A549 (cell line): Measurements from ENCODE around the gene ATP4A.

ENCODE experiments used
- CBX2 ChIP-seq: fragments of 200-600 bp; sonication (generic); IDR thresholded peaks from 2 replicates; pipeline ENCODE4 v1.6.1; 2016; ENCODE audit warnings: low read depth, mild to moderate bottlenecking, borderline replicate concordance
- CTCF ChIP-seq: fragments of >200 bp; sonication (Bioruptor Twin); formaldehyde crosslinking; IDR thresholded peaks from 3 replicates; pipeline ENCODE4 v1.5.1; 2016
- EP300 ChIP-seq, 2 experiments: fragments of >200 bp; sonication (Bioruptor Twin); formaldehyde crosslinking; IDR thresholded peaks; 2 replicates in 1 of 2; 3 replicates in 1 of 2; pipeline ENCODE4 v1.6.1; 2016 to 2017
- HDAC2 ChIP-seq: fragments of 200-600 bp; sonication (generic); IDR thresholded peaks from 2 replicates; pipeline ENCODE4 v1.6.1; 2016
- MAFK ChIP-seq: fragments of 450-650 bp; IDR thresholded peaks from 2 replicates; pipeline ENCODE4 v1.6.1; 2014; ENCODE audit not compliant: partially characterized antibody
- SMC3 ChIP-seq: fragments of >200 bp; sonication (Bioruptor Twin); formaldehyde crosslinking; IDR thresholded peaks from 3 replicates; pipeline ENCODE4 v1.6.1; 2018; ENCODE audit warnings: inconsistent platforms
- TF ChIP-seq, protein P1 (sequence below): IDR thresholded peaks from 2 replicates; pipeline ENCODE4 v1.6.1; 2012

DNA sequence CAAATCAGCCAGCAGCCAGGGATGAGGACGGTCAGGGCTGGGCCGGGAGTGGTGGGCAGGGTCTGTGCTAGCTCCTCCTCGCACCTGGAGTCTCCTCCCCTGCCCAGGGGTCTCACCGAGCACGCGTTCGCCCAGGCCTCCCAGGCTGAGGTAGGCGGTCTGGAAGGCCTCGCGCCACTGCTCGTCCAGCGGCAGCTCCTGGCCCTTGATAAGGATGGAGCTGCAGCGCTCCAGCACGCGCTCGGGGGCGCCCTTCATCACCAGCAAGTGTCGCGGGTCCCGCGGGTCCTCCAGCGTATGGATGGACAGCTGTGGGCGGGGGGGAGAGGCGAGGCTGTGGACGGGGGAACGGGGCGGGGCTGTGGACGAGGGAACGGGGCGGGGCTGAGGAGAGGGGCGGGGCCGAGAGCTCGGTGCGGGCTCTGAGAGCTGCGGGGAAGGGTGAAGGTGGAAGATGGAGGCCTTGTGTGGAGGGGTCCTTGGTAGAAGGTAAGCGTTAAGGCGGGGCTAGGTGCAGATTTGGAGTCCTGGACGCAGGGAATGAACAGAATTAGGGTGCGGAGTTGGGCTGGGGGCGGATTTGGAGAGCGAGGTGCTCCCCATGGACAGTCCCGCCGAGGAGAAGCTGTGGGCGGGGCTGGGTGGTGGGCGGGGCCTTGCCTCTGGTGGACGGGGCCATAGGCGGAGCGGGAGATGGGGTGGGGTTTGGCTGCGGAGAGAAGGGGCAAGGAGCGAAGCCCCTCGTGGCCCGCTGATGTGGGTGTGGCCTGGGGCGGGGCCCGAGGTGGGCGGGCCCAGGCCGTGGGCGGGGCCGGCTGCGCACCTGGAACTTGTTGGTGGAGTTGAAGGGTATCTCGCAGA, 5.7 kb downstream of the ATP4A start:
- TF ChIP-seq EP300 (IDR thresholded peaks at IDR 0.05) = no peak
- TF ChIP-seq HDAC2 = no peak
- TF ChIP-seq CBX2 = no peak
- no peak for TF ChIP-seq CTCF
- TF ChIP-seq SMC3 = no peak
- TF ChIP-seq, protein P1, sequence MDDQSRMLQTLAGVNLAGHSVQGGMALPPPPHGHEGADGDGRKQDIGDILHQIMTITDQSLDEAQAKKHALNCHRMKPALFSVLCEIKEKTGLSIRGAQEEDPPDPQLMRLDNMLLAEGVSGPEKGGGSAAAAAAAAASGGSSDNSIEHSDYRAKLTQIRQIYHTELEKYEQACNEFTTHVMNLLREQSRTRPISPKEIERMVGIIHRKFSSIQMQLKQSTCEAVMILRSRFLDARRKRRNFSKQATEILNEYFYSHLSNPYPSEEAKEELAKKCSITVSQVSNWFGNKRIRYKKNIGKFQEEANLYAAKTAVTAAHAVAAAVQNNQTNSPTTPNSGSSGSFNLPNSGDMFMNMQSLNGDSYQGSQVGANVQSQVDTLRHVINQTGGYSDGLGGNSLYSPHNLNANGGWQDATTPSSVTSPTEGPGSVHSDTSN = no peak
- no peak for TF ChIP-seq MAFK
